Measurements from ENCODE around the gene UROS.

The UROS gene

GRCh38 chr10:125757742-125758141 lies 65.3 kb downstream of the UROS start:
- no peak for DNase-seq

- no peak for DNase-seq
Measured at GRCh38 chr10:125756853-125757487, 66.1 kb downstream of the UROS start.

DNA sequence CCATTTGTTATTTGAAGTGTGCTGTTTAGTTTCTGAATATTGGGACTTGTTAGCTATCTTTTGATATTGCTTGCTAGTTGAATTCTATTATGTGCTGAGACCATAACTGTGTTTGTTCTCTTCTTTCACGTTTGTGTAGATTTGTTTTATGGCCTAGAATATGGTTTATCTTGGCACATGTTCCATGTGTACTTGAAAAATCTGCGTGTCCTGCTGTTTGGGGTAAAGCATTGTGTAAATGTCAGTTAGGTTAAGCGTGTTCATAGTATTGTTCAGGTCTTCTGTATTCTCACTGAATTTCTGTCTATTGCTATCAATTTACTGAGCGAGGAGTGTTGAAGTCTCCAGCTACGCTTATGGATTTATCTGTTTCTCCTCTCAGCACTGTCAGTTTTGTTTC lies 66.9 kb downstream of the UROS start:
- DNase-seq, result no peak

GRCh38 chr10:125747417-125747816 lies 75.6 kb downstream of the UROS start:
- DNase-seq, result no peak

DNA sequence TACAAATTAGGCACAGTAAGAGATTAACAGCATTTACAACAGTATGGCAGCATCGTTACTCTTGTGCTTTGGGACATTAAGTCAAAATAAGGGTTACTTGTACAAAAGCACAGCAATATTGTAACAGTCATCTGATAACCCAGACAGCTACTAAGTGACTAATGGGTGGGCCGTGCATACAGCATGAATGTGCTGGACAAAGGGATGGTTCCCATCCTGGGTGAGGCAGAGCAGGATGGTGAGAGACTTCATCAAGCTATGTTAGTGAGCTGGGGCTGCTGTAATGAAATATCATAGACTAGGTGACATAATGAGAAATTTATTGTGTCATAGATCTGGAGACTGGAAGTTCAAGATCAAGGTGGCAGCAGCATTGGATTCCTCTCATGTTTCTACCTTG lies 78.1 kb downstream of the UROS start:
- no peak for DNase-seq

DNA sequence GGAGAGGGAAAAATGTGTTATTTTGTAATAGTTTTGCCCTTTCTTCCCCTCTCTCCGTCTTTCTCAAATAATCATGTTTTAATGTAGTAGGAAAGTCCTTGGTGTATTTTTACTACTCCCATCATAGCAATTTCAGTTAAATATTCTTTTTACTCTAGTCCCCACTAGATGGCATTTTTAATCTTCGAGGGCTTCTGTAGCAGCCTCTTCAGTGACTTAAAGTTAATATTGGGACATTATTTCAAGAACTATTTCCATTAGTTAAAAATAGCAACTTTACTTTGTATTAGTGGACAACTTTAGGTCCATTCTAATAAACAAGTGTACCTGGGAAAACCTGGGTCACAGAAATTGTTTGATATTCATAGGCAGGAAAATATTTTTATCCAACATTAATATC lies 80.6 kb downstream of the UROS start:
- DNase-seq, result no peak

GRCh38 chr10:125739994-125740679 lies 82.9 kb downstream of the UROS start:
- DNase-seq, result no peak
